Measurements from ENCODE around the gene KCTD20.

The KCTD20 gene

GRCh38 chr6:36491378-36491965 is 48.7 kb downstream of the KCTD20 start:
- H3K4me1 ChIP-seq (ENCODE audit: control insufficient read depth in 2 of 2, insufficient read depth in 2 of 2, low read length in 2 of 2) = no peaks in the 10 kb centered on the region
- no peak overlapping the region for H3K4me3 ChIP-seq (ENCODE audit: low read length in 2 of 2)
- no peaks in the 10 kb centered on the region for H3K27me3 ChIP-seq (ENCODE audit: control insufficient read depth in 2 of 2, insufficient read depth in 2 of 2, low read length in 2 of 2)
- H3K9me3 ChIP-seq (ENCODE audit: control insufficient read depth in 2 of 2, low read length in 2 of 2) = no peaks in the 10 kb centered on the region
- no peak overlapping the region for H3K9ac ChIP-seq (ENCODE audit: low read depth in 1 of 2, low read length in 2 of 2)
- peaks cover 40 to 47% of the 10 kb centered on the region in 2 donors for H3K36me3 ChIP-seq (ENCODE audit: control insufficient read depth in 2 of 2, insufficient read depth in 2 of 2, low read length in 2 of 2)
- no peak overlapping the region for H3K27ac ChIP-seq (ENCODE audit: low read depth in 2 of 2, low read length in 2 of 2)

DNA sequence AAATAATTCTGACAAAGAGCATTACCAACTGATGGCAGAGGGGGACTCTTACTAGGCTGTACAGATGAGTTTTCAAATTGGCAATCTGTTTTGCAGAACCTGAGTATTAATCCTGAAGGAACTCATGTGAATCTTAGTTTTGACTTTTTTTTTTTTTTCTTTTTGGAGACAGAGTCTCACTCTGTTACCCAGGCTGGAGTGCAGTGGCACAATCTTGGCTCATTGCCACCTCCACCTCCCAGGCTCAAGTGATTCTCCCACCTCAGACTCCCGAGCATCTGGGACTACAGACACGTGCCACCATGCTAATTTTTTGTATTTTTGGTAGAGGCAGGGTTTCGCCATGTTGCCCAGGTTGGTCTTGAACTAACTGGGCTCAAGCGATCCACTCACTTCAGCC is 49.3 kb downstream of the KCTD20 start:
- no peaks in the 10 kb centered on the region for H3K4me1 ChIP-seq (ENCODE audit: control insufficient read depth in 2 of 2, insufficient read depth in 2 of 2, low read length in 2 of 2)

DNA sequence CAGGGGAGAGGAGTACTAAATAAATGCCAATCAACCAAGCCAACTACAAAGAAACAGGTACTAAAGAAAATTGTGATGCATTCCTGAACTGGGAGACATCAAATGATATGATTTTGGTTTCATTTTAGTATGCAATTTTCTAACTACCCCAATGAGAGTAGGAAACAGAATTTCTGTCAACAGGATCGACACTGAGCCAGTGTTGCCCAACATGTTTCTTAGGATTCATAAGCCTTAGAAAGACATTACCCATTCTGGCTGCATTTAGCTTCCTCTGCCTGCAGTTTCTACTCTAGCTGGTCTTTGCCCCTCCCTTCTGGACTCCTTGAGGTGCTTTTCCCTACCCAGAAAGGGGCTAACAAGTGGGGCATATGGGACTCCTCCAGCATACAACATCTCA is 49.8 kb downstream of the KCTD20 start:
- peaks cover 39 to 47% of the 10 kb centered on the region in 2 donors for H3K36me3 ChIP-seq (ENCODE audit: control insufficient read depth in 2 of 2, insufficient read depth in 2 of 2, low read length in 2 of 2)
- no peak overlapping the region for H3K9ac ChIP-seq (ENCODE audit: low read depth in 1 of 2, low read length in 2 of 2)
- no peak overlapping the region for H3K4me3 ChIP-seq (ENCODE audit: low read length in 2 of 2)
- no peaks in the 10 kb centered on the region for H3K27me3 ChIP-seq (ENCODE audit: control insufficient read depth in 2 of 2, insufficient read depth in 2 of 2, low read length in 2 of 2)
- no peaks in the 10 kb centered on the region for H3K4me1 ChIP-seq (ENCODE audit: control insufficient read depth in 2 of 2, insufficient read depth in 2 of 2, low read length in 2 of 2)
- H3K27ac ChIP-seq (ENCODE audit: low read depth in 2 of 2, low read length in 2 of 2) = no peak overlapping the region
- H3K9me3 ChIP-seq (ENCODE audit: control insufficient read depth in 2 of 2, low read length in 2 of 2) = no peaks in the 10 kb centered on the region

More for the DNA sequence above, 49.3 kb downstream of the KCTD20 start:
- H3K9ac ChIP-seq (ENCODE audit: low read depth in 1 of 2, low read length in 2 of 2) = no peak overlapping the region
- H3K9me3 ChIP-seq (ENCODE audit: control insufficient read depth in 2 of 2, low read length in 2 of 2) = no peaks in the 10 kb centered on the region
- H3K4me3 ChIP-seq (ENCODE audit: low read length in 2 of 2) = no peak overlapping the region
- H3K27ac ChIP-seq (ENCODE audit: low read depth in 2 of 2, low read length in 2 of 2) = no peak overlapping the region
- peaks cover 40 to 49% of the 10 kb centered on the region in 2 donors for H3K36me3 ChIP-seq (ENCODE audit: control insufficient read depth in 2 of 2, insufficient read depth in 2 of 2, low read length in 2 of 2)
- no peaks in the 10 kb centered on the region for H3K27me3 ChIP-seq (ENCODE audit: control insufficient read depth in 2 of 2, insufficient read depth in 2 of 2, low read length in 2 of 2)

DNA sequence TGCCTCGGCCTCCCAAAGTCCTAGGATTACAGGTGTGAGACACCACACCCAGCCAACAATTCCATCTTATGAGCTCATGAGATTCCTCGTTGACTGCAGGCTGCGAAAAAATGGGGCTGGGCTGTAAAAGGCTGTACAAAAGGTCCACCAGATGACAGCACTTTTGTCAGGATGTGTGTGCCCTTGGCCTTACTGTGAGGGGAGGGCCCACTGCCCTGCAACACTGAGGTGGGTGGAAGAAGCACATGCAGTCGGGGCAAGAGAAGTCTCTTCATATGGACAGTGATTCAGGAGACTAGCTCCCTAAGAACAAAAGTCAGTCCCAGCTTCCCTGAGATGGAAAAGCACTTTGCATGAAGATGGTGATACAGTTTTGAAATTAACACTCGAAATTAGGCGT is 50.5 kb downstream of the KCTD20 start:
- no peak overlapping the region for H3K27ac ChIP-seq (ENCODE audit: low read depth in 2 of 2, low read length in 2 of 2)
- H3K36me3 ChIP-seq (ENCODE audit: control insufficient read depth in 2 of 2, insufficient read depth in 2 of 2, low read length in 2 of 2) = peaks cover 35 to 41% of the 10 kb centered on the region in 2 donors
- H3K4me3 ChIP-seq (ENCODE audit: low read length in 2 of 2) = no peak overlapping the region
- H3K9ac ChIP-seq (ENCODE audit: low read depth in 1 of 2, low read length in 2 of 2) = no peak overlapping the region
- no peaks in the 10 kb centered on the region for H3K4me1 ChIP-seq (ENCODE audit: control insufficient read depth in 2 of 2, insufficient read depth in 2 of 2, low read length in 2 of 2)
- H3K9me3 ChIP-seq (ENCODE audit: control insufficient read depth in 2 of 2, low read length in 2 of 2) = no peaks in the 10 kb centered on the region
- H3K27me3 ChIP-seq (ENCODE audit: control insufficient read depth in 2 of 2, insufficient read depth in 2 of 2, low read length in 2 of 2) = no peaks in the 10 kb centered on the region

DNA sequence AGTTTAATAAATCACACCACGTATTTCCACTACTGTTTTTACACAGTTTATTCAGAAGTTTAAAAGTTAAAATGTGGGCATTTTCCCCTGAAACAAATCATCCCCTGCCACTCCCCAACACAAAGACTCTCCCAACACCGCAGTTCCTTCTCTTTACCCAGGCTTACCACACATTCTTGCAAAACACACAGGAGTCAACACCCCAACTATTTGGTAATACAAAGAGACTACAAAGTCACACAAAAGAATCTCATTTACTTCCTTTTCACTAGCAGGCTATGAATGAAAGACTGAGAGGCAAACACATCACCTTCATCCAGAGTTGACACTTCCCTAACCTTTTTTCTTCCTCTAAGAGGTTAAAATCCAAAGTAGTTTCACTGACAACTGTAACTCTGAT is 51.1 kb downstream of the KCTD20 start:
- peaks cover 33 to 44% of the 10 kb centered on the region in 2 donors for H3K36me3 ChIP-seq (ENCODE audit: control insufficient read depth in 2 of 2, insufficient read depth in 2 of 2, low read length in 2 of 2)
- no peak overlapping the region for H3K27ac ChIP-seq (ENCODE audit: low read depth in 2 of 2, low read length in 2 of 2)
- H3K9me3 ChIP-seq (ENCODE audit: control insufficient read depth in 2 of 2, low read length in 2 of 2) = no peaks in the 10 kb centered on the region
- no peaks in the 10 kb centered on the region for H3K4me1 ChIP-seq (ENCODE audit: control insufficient read depth in 2 of 2, insufficient read depth in 2 of 2, low read length in 2 of 2)
- no peak overlapping the region for H3K4me3 ChIP-seq (ENCODE audit: low read length in 2 of 2)
- no peaks in the 10 kb centered on the region for H3K27me3 ChIP-seq (ENCODE audit: control insufficient read depth in 2 of 2, insufficient read depth in 2 of 2, low read length in 2 of 2)
- H3K9ac ChIP-seq (ENCODE audit: low read depth in 1 of 2, low read length in 2 of 2) = no peak overlapping the region

GRCh38 chr6:36495086-36495485 is 52.3 kb downstream of the KCTD20 start:
- Histone ChIP-seq H3K36me3 (ENCODE audit: control insufficient read depth in 2 of 2, insufficient read depth in 2 of 2, low read length in 2 of 2) (peaks cover 38 to 56% of the 10 kb centered on the region in 2 donors), H3K4me3 (ENCODE audit: low read length in 2 of 2) (no peak overlapping the region), H3K9ac (ENCODE audit: low read depth in 1 of 2, low read length in 2 of 2) (no peak overlapping the region), H3K27me3 (ENCODE audit: control insufficient read depth in 2 of 2, insufficient read depth in 2 of 2, low read length in 2 of 2) (no peaks in the 10 kb centered on the region), H3K27ac (ENCODE audit: low read depth in 2 of 2, low read length in 2 of 2) (no peak overlapping the region), H3K4me1 (ENCODE audit: control insufficient read depth in 2 of 2, insufficient read depth in 2 of 2, low read length in 2 of 2) (no peaks in the 10 kb centered on the region), H3K9me3 (ENCODE audit: control insufficient read depth in 2 of 2, low read length in 2 of 2) (no peaks in the 10 kb centered on the region)

- H3K9me3 ChIP-seq (ENCODE audit: control insufficient read depth in 2 of 2, low read length in 2 of 2) = no peaks in the 10 kb centered on the region
- peaks cover 33 to 39% of the 10 kb centered on the region in 2 donors for H3K36me3 ChIP-seq (ENCODE audit: control insufficient read depth in 2 of 2, insufficient read depth in 2 of 2, low read length in 2 of 2)
- no peak overlapping the region for H3K4me3 ChIP-seq (ENCODE audit: low read length in 2 of 2)
- no peak overlapping the region for H3K27ac ChIP-seq (ENCODE audit: low read depth in 2 of 2, low read length in 2 of 2)
- no peaks in the 10 kb centered on the region for H3K27me3 ChIP-seq (ENCODE audit: control insufficient read depth in 2 of 2, insufficient read depth in 2 of 2, low read length in 2 of 2)
- peaks cover 0 to 15% of the 10 kb centered on the region in 2 donors for H3K4me1 ChIP-seq (ENCODE audit: control insufficient read depth in 2 of 2, insufficient read depth in 2 of 2, low read length in 2 of 2)
- no peak overlapping the region for H3K9ac ChIP-seq (ENCODE audit: low read depth in 1 of 2, low read length in 2 of 2)
Observed at GRCh38 chr6:36499918-36500317, 57.1 kb downstream of the KCTD20 start.

DNA sequence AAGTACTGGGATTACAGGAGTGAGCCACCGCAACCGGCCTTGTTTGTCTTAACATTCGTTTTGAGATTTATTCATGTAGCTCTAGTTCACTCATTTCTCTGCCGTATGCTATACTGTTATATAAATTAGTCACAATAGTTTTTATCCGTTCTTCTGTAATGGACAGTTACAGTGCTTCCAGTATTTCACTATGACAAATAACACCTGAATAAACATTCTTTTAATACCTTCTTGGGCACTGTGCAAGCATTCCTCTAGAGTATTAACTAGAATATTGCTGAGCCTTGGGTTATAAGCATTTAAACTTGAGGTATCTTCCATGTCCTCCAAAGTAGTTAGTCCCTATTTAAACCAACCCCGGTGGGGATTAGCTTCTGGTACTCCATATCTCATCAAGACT is 58.9 kb downstream of the KCTD20 start:
- H3K4me3 ChIP-seq (ENCODE audit: low read length in 2 of 2) = no peak overlapping the region
- H3K36me3 ChIP-seq (ENCODE audit: control insufficient read depth in 2 of 2, insufficient read depth in 2 of 2, low read length in 2 of 2) = peaks cover 25 to 37% of the 10 kb centered on the region in 2 donors
- no peak overlapping the region for H3K9ac ChIP-seq (ENCODE audit: low read depth in 1 of 2, low read length in 2 of 2)
- H3K27ac ChIP-seq (ENCODE audit: low read depth in 2 of 2, low read length in 2 of 2) = no peak overlapping the region
- peaks cover 0 to 24% of the 10 kb centered on the region in 2 donors for H3K4me1 ChIP-seq (ENCODE audit: control insufficient read depth in 2 of 2, insufficient read depth in 2 of 2, low read length in 2 of 2)
- no peaks in the 10 kb centered on the region for H3K27me3 ChIP-seq (ENCODE audit: control insufficient read depth in 2 of 2, insufficient read depth in 2 of 2, low read length in 2 of 2)
- H3K9me3 ChIP-seq (ENCODE audit: control insufficient read depth in 2 of 2, low read length in 2 of 2) = no peaks in the 10 kb centered on the region

- Histone ChIP-seq H3K9me3 (ENCODE audit: control insufficient read depth in 2 of 2, low read length in 2 of 2) (no peaks in the 10 kb centered on the region), H3K27ac (ENCODE audit: low read depth in 2 of 2, low read length in 2 of 2) (peak overlapping the region in 1 of 2 donors; percentile 1), H3K4me1 (ENCODE audit: control insufficient read depth in 2 of 2, insufficient read depth in 2 of 2, low read length in 2 of 2) (peaks cover 5 to 36% of the 10 kb centered on the region in 2 donors), H3K9ac (ENCODE audit: low read depth in 1 of 2, low read length in 2 of 2) (no peak overlapping the region), H3K4me3 (ENCODE audit: low read length in 2 of 2) (no peak overlapping the region), H3K27me3 (ENCODE audit: control insufficient read depth in 2 of 2, insufficient read depth in 2 of 2, low read length in 2 of 2) (no peaks in the 10 kb centered on the region), H3K36me3 (ENCODE audit: control insufficient read depth in 2 of 2, insufficient read depth in 2 of 2, low read length in 2 of 2) (peaks cover 21 to 30% of the 10 kb centered on the region in 2 donors)
Observed at GRCh38 chr6:36504181-36504580, 61.4 kb downstream of the KCTD20 start.

DNA sequence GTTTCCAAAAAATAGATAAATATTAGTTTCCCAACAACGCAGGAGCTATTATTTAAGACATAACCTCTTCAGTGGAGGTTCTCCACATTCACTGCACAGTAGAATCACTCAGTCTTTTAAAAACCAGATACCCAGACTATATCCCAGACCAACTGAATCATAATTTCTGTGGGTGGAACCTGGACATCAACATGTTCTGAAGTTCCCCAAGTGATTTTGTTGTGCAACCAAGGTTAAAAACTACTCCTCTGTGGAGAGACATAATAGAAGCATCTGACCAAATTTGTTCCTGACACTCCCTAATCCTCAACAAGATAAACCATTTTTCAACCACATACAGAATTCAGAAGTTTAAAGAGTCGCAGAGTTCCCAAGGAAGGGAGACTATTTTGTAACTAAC is 62.2 kb downstream of the KCTD20 start:
- H3K27ac ChIP-seq (ENCODE audit: low read depth in 2 of 2, low read length in 2 of 2) = no peak overlapping the region
- H3K9ac ChIP-seq (ENCODE audit: low read depth in 1 of 2, low read length in 2 of 2) = no peak overlapping the region
- H3K36me3 ChIP-seq (ENCODE audit: control insufficient read depth in 2 of 2, insufficient read depth in 2 of 2, low read length in 2 of 2) = peaks cover 15 to 25% of the 10 kb centered on the region in 2 donors
- no peak overlapping the region for H3K4me3 ChIP-seq (ENCODE audit: low read length in 2 of 2)
- no peaks in the 10 kb centered on the region for H3K9me3 ChIP-seq (ENCODE audit: control insufficient read depth in 2 of 2, low read length in 2 of 2)
- peaks cover 11 to 40% of the 10 kb centered on the region in 2 donors for H3K4me1 ChIP-seq (ENCODE audit: control insufficient read depth in 2 of 2, insufficient read depth in 2 of 2, low read length in 2 of 2)
- no peaks in the 10 kb centered on the region for H3K27me3 ChIP-seq (ENCODE audit: control insufficient read depth in 2 of 2, insufficient read depth in 2 of 2, low read length in 2 of 2)
